Measurements from ENCODE around the gene TMEM115.

TMEM115 gene

DNA sequence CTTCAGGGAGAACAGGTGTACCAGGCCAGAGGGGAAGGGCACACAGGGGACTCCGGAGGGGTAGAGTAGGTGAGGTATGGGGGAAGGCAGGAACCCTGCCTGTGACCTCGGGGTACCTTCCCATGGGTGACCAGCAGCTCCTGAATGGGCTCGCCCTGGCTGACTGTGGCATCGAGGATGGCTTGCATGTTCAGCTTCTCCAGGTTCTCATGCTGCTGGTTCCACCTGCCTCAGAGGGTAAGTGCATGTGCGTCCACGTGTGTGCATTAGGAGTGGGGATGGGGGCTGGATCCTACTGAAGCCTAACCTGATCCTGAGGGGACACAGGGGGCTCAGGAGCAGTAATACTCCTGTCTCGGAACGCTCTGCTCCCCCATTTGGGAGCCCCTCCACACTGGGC lies 14.3 kb downstream of the TMEM115 start (continued):
- TF ChIP-seq, protein P1, sequence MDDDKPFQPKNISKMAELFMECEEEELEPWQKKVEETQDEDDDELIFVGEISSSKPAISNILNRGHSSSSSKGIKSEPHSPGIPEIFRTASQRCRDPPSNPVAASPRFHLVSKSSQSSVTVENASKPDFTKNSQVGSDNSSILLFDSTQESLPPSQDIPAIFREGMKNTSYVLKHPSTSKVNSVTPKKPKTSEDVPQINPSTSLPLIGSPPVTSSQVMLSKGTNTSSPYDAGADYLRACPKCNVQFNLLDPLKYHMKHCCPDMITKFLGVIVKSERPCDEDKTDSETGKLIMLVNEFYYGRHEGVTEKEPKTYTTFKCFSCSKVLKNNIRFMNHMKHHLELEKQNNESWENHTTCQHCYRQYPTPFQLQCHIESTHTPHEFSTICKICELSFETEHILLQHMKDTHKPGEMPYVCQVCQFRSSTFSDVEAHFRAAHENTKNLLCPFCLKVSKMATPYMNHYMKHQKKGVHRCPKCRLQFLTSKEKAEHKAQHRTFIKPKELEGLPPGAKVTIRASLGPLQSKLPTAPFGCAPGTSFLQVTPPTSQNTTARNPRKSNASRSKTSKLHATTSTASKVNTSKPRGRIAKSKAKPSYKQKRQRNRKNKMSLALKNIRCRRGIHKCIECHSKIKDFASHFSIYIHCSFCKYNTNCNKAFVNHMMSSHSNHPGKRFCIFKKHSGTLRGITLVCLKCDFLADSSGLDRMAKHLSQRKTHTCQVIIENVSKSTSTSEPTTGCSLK (tag by site-specific recombination; IDR thresholded peaks at IDR 0.05): no peak
- no peak for TF ChIP-seq ZNF530 (tag by site-specific recombination; IDR thresholded peaks at IDR 0.05; ENCODE audit: low read depth)
- no peak for TF ChIP-seq HOXA7 (CRISPR knock-in tag; IDR thresholded peaks at IDR 0.05; ENCODE audit: borderline replicate concordance)

DNA sequence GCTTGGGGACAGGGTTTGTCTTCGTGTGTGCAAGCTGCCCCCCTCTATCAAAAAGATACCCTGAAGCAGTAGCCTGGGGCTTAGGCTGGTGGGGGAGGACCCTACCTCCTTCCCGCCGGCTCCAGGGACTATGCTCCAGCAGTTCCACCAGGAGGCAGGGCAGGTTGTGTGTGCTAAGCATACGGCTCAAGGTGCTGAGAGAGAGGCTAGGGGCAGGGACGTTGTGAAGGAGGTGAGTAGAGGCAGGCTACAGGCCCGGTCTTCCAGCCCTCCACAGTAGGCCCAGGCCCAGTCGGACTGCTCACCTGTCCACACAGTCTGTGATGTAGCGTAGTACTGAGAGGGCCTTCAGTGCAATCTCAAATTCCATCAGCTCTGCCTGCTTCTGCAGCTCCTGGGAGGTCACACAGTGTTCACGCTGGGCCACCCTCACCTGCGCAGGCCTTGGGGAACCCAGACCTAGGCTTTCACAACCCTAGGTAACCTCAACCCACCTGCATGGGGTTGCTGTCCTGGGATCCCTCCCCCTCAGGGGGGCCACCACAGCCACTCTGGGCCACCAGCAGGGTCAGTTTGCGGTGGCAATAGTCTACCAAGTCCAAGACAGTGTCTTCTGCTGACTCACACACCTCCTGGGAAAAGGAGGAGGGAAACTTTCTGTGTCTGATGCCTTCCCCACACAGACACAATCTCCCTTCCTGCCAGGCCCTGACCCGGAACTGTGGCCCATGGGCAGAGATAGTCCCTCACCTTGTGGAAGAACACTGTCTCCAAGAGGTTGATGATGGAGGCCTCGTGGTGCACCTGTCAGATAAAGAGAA lies 16.3 kb downstream of the TMEM115 start:
- no peak overlapping the region for H3K4me3 ChIP-seq (ENCODE audit: low read depth, low read length)
- H3K36me3 ChIP-seq (ENCODE audit: control insufficient read depth in 2 of 2, insufficient read depth in 1 of 2, low read length in 2 of 2): peaks cover 0 to 40% of the 10 kb centered on the region in 2 experiments; a peak in 1 of 3 replicates
- H3K4me1 ChIP-seq (ENCODE audit: control insufficient read depth, insufficient read depth, low read length): peaks cover 4% of the 10 kb centered on the region; the same call in 1 of the 2 replicates
- POLR2A ChIA-PET: no interaction called here
- H3K9me3 ChIP-seq (ENCODE audit: control insufficient read depth, insufficient read depth, low read depth, low read length): no peaks in the 10 kb centered on the region
- H3K27ac ChIP-seq (ENCODE audit: extremely low read depth, low read depth, low read length): no peak overlapping the region
- 0 out of 2 replicates have a peak, but pooled peaks have one; percentile 16 for TF ChIP-seq GLIS1 (tag by site-specific recombination; IDR thresholded peaks at IDR 0.05)
- no peak for TF ChIP-seq ZNF530 (tag by site-specific recombination; IDR thresholded peaks at IDR 0.05; ENCODE audit: low read depth)
- CTCF ChIA-PET: interaction anchor here (1.0 kb wide), 1 partner anchor 199 kb away, joined by 3 read pairs; no protein-coding TSS in a partner anchor

DNA sequence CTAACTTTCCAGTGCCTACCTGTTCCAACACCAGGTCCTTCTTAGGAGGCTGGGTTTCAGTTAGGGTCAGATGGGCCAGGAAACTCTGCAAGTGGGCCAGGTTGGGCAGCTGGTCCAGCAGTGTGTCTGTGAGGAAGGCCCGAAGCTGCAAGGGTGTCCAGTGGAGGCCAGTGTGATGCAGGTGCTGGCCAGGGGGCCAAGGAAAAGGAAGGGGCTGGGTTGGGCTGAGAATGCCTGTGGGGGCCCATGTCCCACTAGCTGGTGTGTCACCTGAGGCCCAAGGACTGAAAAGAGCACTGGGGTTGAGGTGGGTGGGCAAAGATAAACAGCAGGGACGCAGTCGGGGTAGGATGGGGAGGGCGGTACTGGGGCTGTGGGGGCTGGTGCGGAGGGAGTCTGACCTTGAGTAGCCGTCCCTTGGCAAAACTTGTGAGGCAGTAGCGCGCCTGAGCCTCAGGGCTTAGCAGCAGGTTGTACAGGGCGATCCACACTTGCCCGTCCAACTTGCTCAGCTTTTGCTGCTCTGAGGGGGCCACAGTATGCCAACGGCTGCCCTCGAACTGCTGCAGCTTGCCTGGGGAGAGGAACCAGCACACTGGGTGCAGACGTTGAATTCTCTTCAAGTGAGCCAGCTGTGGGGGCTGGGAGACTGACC lies 17.2 kb downstream of the TMEM115 start:
- TF ChIP-seq ZNF311 (tag by site-specific recombination; IDR thresholded peaks at IDR 0.05; ENCODE audit: borderline replicate concordance): no peak
- no peak for TF ChIP-seq MZF1 (tag by site-specific recombination; IDR thresholded peaks at IDR 0.05; ENCODE audit: borderline replicate concordance)
- no peak for TF ChIP-seq ZNF37A (tag by site-specific recombination; IDR thresholded peaks at IDR 0.05)
- no peak for TF ChIP-seq KLF10 (tag by site-specific recombination; IDR thresholded peaks at IDR 0.05)
- no peak for TF ChIP-seq ZBTB21 (tag by site-specific recombination; IDR thresholded peaks at IDR 0.05)
- no peak for TF ChIP-seq EGR2 (tag by site-specific recombination; IDR thresholded peaks at IDR 0.05; ENCODE audit: low read depth)
- TF ChIP-seq ZNF626 (tag by site-specific recombination; IDR thresholded peaks at IDR 0.05): no peak
- TF ChIP-seq KLF7 (tag by site-specific recombination; IDR thresholded peaks at IDR 0.05; ENCODE audit: borderline replicate concordance): no peak
- TF ChIP-seq ZNF426 (tag by site-specific recombination; IDR thresholded peaks at IDR 0.05): no peak
- TF ChIP-seq ZNF561 (tag by site-specific recombination; IDR thresholded peaks at IDR 0.05; ENCODE audit: borderline replicate concordance): no peak
- no peak for TF ChIP-seq ZNF530 (tag by site-specific recombination; IDR thresholded peaks at IDR 0.05; ENCODE audit: low read depth)
- no peak for TF ChIP-seq ZNF555 (tag by site-specific recombination; conservative IDR thresholded peaks at IDR 0.05)
- TF ChIP-seq SCRT1 (tag by site-specific recombination; IDR thresholded peaks at IDR 0.05; ENCODE audit: borderline replicate concordance): no peak
- no peak for TF ChIP-seq ZNF510 (tag by site-specific recombination; IDR thresholded peaks at IDR 0.05; ENCODE audit: insufficient replicate concordance)
- TF ChIP-seq ZNF16 (tag by site-specific recombination; IDR thresholded peaks at IDR 0.05; ENCODE audit: low read depth): no peak
- TF ChIP-seq ZNF629 (tag by site-specific recombination; IDR thresholded peaks at IDR 0.05): no peak
- H3K4me1 ChIP-seq (ENCODE audit: control insufficient read depth, insufficient read depth, low read length): peaks cover 2% of the 10 kb centered on the region; the same call in 1 of the 2 replicates
- no peak overlapping the region for H3K4me3 ChIP-seq (ENCODE audit: low read depth, low read length)
- no peak overlapping the region for H3K27ac ChIP-seq (ENCODE audit: extremely low read depth, low read depth, low read length)
- H3K36me3 ChIP-seq (ENCODE audit: control insufficient read depth in 2 of 2, insufficient read depth in 1 of 2, low read length in 2 of 2): peaks cover 0 to 32% of the 10 kb centered on the region in 2 experiments; a peak in 1 of 3 replicates
- POLR2A ChIA-PET: no interaction called here
- no peaks in the 10 kb centered on the region for H3K9me3 ChIP-seq (ENCODE audit: control insufficient read depth, insufficient read depth, low read depth, low read length)
- CTCF ChIA-PET: no interaction called here

Data from HEK293 (cell line).